ENCODE data around the gene REN.

The REN gene

GRCh38 chr1:204106825-204107224 lies 59.3 kb downstream of the REN start:
- DNase-seq, result no peak

GRCh38 chr1:204105131-204105515 lies 61.0 kb downstream of the REN start:
- DNase-seq, result no peak

Data from activated CD4-positive, alpha-beta T cell treated with anti-CD3 and anti-CD28 coated beads, Interleukin-2, Interleukin-6, amounts not matched to agents 100 ng/mL and 50 ng/mL, durations not matched to agents 16 hours and 8 hours (primary cell).